Endometrial microvascular endothelial cells (primary cell): Measurements from ENCODE around the gene RAB10. TPM values are rescaled to one million over a fixed set of nuclear protein-coding genes. Genes with fewer than 3 reads are reported as not detected.

Experiments used
- in situ Hi-C: cut with HindIII; loops from 2 replicates; pipeline ENCODE4 v1.10.0; 2017; ENCODE audit warnings: low sequenced_read_pairs, low pct_unique_long_range_greater_than_20kb; ENCODE audit errors: inconsistent ontology term
- total RNA-seq: library from RNA; depleted of rRNA; stranded (reverse); fragments of >200 nt; gene quantifications from one replicate; pipeline ENCODE4 v1.2.3, GENCODE V29; 2015; ENCODE audit errors: inconsistent ontology term

Gene RAB10
- total RNA-seq, 1 donor from 2014 or later: 108 TPM

- in situ Hi-C loops: no loop called here
Measured at GRCh38 chr2:26185304-26185928, 151.5 kb downstream of the RAB10 start.

- in situ Hi-C loops: no loop called here
Measured at GRCh38 chr2:26185954-26186770, 152.3 kb downstream of the RAB10 start.

Other genes with a start within 250 kb of the RAB10 start
- 15.0 TPM for gene ASXL2, start 155.6 kb upstream of the RAB10 start, total RNA-seq
- 12.1 TPM for gene KIF3C, start 51.6 kb upstream of the RAB10 start, total RNA-seq
- gene GAREM2, start 139.0 kb downstream of the RAB10 start, total RNA-seq: not detected
- 158 TPM for gene HADHA, start 210.5 kb downstream of the RAB10 start, total RNA-seq
- 114 TPM for gene HADHB, start 210.9 kb downstream of the RAB10 start, total RNA-seq